GM21381 (cell line): ENCODE results near the gene WDR33.
"Not testable (repeated sequence)": the region's sequence is repeated elsewhere in the genome, so short reads cannot be mapped to it uniquely, and the experiment has no call there.

Source experiments
- ATAC-seq: cut with Tn5 transposase; IDR thresholded peaks from one replicate; pipeline ENCODE4 v1.9.1; 2021; ENCODE audit warnings: mild to moderate bottlenecking, moderate library complexity; ENCODE audit not compliant: unreplicated experiment

WDR33 gene

GRCh38 chr2:127811397-127812321 lies 688 bp upstream of the WDR33 start:
- no peak for ATAC-seq

- ATAC-seq: no peak
Observed at GRCh38 chr2:127810156-127810618, 784 bp downstream of the WDR33 start.

GRCh38 chr2:127807678-127808353 lies 3.2 kb downstream of the WDR33 start:
- ATAC-seq: no peak

- not testable (repeated sequence) for ATAC-seq
Observed at GRCh38 chr2:127806860-127807259, 4.1 kb downstream of the WDR33 start.

- ATAC-seq: no peak
Observed at GRCh38 chr2:127805491-127805890, 5.5 kb downstream of the WDR33 start.

DNA sequence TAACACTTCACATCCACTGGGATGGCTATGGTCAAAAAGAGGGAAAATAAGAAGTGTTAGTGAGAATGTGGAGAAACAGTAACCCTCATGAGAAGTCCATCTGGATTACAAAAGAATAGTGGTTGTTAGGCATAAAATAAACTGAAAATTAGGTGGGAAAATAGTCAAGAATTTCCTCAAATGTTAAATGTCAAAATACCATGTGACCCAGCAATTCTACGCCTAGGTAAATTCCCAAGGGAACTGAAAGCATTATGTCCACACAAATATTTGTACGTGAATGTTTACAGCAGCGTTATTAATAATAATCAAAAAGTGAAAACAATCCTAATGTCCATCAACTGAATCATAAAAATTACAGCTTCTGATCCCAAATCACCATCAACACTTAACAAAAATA lies 11.0 kb downstream of the WDR33 start:
- no peak for ATAC-seq

DNA sequence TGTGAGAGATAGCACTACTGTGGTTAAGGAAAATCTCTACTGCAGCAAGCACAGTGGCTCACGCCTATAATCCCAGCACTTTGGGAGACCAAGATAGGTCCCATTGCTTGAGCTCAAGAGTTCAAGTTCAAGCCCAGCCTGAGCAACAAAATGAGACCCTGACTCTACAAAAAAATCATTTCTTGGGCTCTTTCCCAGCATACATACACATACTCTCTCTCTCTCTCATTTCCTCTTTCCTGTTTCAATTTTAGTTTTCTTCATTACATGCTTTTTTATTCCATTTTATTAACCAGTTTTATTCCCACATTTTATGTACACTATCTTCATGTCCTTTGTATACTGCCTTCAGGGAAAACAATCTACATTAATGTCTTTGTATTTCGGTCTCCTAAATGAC lies 14.6 kb downstream of the WDR33 start:
- ATAC-seq: no peak

DNA sequence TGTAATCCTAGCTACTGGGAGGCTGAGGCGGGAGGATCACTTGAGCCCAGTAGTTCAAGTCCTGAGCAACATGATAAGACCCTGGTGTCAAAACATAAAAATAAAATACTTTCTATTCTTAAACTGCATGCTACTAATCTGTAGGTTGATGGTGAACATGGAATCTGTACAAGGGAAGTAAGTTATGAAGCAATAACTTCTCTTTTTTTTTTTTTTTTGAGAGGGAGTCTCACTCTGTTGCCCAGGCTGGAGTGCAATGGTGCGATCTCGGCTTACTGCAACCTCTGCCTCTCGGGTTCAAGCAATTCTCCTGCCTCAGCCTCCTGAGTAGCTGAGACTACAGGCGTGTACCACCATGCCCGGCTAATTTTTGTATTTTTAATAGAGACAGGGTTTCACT lies 16.1 kb downstream of the WDR33 start:
- ATAC-seq: not testable (repeated sequence)

DNA sequence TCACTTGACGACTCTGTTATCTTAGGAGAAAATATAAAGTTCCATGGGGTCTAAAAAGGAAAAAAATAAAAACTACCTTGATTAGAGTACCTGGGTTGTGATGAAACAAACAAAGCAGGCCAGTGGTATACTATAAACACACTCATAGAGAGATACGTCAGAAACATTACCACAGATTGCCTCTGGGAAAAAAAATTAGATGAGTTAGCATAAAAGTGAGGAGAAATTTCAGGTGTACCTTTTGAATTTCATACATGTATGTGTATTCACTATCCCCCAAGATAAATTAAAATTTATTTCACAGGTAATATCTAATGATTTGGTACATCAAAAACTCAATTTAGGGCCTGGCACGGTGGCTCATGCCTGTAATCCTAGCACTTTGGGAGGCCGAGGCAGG lies 18.2 kb downstream of the WDR33 start:
- ATAC-seq: no peak

DNA sequence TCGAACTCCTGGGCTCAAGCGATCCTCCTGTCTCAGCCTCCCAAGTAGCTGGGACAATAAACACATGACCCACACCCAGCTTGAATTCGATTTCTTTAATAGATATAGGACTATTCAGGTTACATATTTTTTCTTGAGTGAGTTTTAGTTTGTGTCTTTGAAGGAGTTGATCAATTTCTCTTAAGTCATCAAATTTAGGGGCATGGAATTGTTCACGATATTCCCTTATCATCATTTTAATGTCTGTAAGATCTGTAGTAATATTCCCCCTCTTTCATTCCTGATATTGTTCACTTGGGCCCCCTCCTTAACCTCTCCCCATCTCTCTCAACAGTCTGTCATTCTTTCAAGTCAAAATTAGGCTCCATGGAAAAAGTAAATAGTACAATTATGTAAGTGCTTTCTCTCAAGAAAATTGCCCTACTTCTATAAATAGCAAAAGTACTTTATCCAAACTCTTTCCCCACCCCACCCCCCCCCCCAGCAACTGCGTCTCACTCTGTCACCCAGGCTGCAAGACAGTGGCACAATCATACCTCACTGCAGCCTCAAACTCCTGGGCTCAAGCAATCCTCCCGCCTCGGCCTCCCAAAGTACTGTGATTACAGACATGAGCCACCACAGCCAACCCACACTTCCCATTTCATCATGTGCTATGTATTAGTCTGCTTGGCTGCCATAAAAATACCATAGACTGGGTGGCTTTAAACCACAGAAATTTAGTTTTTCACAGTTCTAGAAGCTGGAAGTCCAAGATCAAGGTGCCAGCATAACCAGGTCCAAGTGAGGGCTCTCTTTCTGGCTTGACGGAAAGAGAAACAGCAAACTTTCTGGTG lies 20.1 kb downstream of the WDR33 start:
- no peak for ATAC-seq

GRCh38 chr2:127786048-127786809 lies 24.7 kb downstream of the WDR33 start:
- no peak for ATAC-seq

DNA sequence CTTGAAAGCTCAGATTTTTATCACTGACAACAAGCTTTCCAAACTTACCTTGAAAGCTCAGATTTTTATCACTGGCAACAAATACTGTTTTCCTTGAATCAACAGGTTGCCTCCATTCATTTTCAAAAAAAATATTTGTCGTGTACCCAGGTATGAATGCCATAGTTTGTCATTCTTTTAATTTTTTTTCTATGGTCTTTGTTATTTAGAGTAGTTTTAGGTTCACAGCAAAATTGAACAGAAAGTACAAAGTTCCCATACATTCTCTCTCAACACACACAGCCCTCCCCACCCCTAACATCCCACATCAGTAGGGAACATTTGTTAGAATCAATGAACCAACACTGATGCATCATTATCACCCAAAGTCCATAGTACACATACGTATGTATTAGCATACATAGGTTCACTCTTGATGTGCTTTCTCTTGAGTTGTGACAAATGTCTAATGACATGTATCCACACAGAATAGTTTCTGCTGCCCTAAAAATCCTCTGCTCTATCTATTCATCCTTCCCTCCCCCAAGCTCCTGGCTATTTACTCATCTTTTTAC lies 25.9 kb downstream of the WDR33 start:
- ATAC-seq: no peak

DNA sequence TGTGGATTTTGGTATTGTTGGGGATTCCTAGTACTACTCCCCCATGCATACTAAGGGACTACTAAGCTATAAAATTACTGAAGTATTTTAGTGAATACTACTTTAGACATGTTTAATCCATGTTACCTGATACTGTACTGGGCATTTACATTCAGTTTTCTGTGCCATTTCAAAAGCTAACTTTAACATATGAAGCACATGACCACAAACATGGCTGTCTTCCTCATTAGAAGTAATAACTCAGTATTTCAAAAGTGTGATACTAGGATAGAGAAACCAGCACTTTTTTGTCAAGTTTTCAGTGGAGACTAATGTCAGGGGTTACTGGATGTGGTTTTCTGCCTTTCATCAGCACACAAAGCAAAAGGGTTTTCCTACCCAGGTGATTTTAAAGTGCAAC lies 27.9 kb downstream of the WDR33 start:
- ATAC-seq: no peak

DNA sequence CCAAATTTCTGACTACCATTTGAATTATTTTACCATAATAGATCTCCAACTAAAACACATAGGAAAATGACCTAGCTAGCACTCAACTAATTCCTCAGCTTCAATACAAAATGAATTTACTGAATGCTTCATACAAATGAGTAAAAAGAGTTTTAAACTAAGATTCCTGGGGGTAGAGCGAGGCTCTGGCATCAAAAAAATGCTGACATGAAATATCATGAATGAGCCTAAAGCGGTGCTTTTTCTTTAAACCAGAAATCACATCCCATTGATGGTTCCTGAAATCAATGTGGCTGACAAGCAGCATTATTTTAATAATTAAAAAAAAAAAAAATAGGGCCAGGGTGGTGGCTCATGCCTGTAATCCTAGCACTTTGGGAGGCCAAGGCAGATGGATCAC lies 32.1 kb downstream of the WDR33 start:
- no peak for ATAC-seq

DNA sequence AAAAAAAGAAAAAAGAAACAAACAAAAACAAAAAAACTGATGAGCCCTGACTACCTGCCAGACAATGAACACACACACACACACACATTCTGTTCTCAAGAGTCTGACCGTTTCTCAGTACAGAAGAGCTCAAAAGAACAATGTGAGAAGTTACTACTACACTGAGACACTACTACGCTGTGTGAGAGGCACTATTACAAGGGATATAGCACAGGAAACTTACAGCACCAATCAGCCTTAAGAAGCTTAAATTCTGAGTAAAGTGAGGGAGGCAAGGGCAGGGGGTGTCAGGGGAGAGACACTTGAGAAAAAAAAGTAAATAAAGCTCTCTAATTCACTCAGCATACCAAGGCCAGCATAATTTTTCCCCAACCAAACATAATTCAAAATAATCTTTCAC lies 32.5 kb downstream of the WDR33 start:
- ATAC-seq: no peak

DNA sequence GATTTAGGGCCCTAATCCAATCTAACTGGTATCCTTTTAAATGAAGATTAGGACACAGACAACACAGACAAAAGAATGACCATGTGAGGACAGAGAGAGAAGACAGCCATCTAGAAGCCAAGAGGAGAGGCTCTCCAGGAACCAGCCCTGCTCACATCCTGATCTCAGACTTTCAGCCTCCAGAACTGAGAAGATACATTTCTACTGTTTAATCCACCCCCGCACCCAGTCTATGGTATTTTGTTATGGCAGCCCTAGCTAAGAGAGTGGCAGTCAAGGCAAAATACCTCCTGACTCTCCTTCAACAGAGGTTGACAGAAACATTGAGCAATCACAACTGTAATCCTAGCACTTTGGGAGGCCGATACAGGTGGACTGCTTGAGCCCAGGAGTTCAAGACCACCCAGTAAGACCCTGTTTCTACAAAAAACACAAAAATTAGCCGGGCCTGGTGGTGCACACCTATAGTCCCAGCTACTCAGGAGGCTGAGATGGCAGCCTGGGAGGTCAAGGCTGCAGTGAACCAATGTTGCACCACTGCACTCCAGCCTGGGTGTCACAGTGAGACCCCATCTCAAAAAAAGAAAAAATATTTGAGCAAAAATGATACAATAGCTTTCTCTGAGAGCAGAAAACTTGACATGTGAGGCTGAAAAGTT lies 34.7 kb downstream of the WDR33 start:
- no peak for ATAC-seq

DNA sequence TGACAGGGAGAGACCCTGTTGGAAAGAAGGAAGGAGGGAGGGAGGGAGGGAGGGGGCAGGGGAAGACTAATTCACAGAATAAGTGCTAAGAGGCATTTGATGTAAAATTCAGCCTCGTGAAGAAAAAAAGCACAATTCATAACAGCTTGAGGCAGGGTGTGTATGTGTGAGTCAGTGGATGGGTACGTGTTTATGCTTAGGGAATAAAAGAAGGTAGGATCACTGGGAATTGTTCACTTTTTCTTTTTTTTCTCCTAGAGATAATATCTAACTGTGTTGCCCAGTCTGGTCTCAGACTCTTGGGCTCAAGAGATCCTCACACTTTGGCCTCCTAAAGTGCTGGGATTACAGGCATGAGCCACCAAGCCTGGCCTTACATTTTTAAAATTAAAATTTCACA lies 39.2 kb downstream of the WDR33 start:
- no peak for ATAC-seq

DNA sequence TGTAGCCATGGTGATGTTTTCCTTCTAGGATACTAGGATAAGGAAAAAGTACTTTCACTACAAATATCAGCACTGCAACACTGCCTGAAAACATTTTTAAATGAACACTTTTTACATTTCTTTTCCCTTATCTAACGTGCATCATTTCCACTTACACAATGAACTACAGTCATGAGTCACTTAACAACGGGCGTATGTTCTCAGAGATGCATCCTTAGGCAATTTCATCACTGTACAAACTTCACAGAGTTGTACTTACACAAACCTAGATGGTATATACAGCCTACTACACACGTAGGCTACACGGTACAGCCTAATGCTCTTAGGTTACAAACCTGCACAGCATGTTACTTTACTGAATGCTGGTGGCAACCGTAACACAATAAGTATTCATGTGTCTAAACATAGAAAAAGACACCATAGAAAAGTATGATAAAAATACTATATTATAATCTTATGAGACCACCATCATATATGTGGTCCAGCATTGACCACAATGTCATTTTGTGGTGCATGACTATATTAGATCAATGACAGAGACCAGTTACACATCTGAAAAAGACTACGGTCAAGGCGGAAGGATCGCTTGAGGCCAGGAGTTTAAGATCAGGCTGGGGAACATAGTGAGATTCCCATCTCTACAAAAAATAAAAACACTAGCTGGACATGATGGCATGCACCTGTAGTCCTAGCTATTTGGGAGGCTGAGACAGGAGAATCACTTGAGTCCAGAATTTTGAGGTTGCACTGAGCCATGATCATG lies 39.8 kb downstream of the WDR33 start:
- no peak for ATAC-seq

DNA sequence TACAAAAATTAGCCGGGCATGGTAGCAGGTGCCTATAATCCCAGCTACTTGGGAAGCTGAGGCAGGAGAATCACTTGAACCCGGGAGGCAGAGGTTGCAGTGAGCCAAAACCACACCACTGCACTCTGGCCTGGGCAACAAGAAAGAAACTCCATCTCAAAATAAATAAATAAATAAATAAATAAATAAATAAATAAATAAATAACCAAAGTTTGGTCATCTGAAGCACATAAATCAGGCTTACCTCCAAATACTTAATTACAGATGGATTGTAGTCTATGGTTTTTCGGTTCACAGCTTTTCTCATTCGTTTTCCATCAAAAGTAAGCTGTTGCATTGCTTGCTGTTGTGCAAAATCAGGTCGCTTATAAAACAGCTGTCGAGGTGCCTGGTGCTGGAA lies 40.4 kb downstream of the WDR33 start:
- ATAC-seq: not testable (repeated sequence)
